AG09319 (cell line): ENCODE measurements around the gene GJA1.

ENCODE experiments used
- DNase-seq: peaks from one replicate; pipeline ENCODE4 v3.0.0-alpha.2; 2010; ENCODE audit warnings: low read depth; ENCODE audit errors: extremely low read depth
- TF ChIP-seq, protein P1 (sequence below): IDR thresholded peaks from 2 replicates; pipeline ENCODE4 v1.5.1; 2011; ENCODE audit warnings: low read depth, mild to moderate bottlenecking, inconsistent platforms, low read length, moderate library complexity

Gene GJA1

GRCh38 chr6:121497970-121498375 is 62.5 kb downstream of the GJA1 start:
- TF ChIP-seq, protein P1, sequence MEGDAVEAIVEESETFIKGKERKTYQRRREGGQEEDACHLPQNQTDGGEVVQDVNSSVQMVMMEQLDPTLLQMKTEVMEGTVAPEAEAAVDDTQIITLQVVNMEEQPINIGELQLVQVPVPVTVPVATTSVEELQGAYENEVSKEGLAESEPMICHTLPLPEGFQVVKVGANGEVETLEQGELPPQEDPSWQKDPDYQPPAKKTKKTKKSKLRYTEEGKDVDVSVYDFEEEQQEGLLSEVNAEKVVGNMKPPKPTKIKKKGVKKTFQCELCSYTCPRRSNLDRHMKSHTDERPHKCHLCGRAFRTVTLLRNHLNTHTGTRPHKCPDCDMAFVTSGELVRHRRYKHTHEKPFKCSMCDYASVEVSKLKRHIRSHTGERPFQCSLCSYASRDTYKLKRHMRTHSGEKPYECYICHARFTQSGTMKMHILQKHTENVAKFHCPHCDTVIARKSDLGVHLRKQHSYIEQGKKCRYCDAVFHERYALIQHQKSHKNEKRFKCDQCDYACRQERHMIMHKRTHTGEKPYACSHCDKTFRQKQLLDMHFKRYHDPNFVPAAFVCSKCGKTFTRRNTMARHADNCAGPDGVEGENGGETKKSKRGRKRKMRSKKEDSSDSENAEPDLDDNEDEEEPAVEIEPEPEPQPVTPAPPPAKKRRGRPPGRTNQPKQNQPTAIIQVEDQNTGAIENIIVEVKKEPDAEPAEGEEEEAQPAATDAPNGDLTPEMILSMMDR: no peak
- DNase-seq: no peak

DNA sequence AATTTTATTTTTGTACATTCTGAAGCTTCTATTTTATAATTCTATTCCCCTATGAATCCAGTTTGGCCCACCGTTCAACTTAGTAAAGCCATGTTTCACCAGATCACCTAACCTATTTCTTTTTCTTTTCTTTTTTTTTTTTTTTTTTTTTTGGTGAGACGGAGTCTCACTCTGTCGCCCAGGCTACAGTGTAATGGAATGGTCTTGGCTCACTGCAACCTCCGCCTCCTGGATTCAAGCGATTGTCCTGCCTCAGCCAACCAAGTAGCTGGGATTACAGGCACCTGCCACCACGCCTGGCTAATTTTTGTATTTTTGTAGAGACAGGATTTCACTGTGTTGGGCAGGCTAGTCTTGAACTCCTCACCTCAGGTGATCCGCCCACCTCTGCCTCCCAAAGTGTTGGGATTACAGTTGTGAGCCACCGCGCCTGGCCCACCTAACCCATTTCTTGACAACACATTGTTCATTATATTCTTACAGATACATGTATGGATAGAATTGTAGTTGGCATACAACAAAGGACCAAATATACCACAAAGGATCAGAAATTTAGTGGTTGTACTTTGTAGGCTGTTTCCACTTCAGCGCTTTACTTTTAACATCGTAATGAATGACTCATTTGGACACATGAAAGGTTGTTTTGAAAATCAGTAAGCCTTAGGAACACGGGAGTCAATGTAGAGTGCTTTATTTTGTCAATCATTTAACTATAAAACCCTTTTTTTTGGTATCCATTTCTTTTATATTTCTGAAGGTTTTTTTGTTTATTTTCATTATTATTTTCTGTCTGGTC is 63.2 kb downstream of the GJA1 start:
- TF ChIP-seq, protein P1: no peak
- DNase-seq: no peak
